ENCODE results near the gene ADGRG6. TPM values are rescaled to one million over a fixed set of nuclear protein-coding genes. Genes with fewer than 3 reads are reported as not detected.
A peak's percentile ranks its signal among the peaks of the same experiment; 100 is the strongest.

The ADGRG6 gene
- polyA plus RNA-seq, 6 donors from 2014 or later, result not detected

DNA sequence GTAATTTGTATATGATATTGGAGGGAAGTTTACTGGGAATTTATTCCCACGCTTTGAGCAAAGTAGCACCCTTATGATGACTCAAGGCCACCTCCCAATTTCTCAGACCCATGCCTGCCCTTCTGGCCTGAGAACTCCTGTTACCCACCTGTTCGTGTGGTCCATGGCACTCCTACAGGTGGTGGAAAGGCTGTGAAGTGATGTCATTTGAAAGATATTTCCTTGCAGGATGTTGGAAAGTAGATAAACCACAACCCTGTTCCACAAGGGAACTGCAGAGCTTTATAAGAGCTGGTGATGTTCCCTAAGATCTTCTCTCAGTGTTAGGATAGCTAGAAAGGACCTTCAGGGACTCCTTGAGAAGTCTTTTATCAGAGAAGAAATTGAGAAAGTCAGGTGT is 70.5 kb downstream of the ADGRG6 start:
- DNase-seq, result no peak
- H3K9me3 Mint-ChIP-seq, result no peaks in the 10 kb centered on the region
- no peak overlapping the region for H3K4me3 Mint-ChIP-seq
- ATAC-seq (ENCODE audit: low read depth in 2 of 2), result no peak
- no peaks in the 10 kb centered on the region for H3K36me3 Mint-ChIP-seq
- H3K27ac Mint-ChIP-seq, result no peak overlapping the region
- H3K4me1 Mint-ChIP-seq, result no peaks in the 10 kb centered on the region
- H3K27me3 Mint-ChIP-seq, result peaks cover 0 to 6% (median 0%) of the 10 kb centered on the region in 3 donors

DNA sequence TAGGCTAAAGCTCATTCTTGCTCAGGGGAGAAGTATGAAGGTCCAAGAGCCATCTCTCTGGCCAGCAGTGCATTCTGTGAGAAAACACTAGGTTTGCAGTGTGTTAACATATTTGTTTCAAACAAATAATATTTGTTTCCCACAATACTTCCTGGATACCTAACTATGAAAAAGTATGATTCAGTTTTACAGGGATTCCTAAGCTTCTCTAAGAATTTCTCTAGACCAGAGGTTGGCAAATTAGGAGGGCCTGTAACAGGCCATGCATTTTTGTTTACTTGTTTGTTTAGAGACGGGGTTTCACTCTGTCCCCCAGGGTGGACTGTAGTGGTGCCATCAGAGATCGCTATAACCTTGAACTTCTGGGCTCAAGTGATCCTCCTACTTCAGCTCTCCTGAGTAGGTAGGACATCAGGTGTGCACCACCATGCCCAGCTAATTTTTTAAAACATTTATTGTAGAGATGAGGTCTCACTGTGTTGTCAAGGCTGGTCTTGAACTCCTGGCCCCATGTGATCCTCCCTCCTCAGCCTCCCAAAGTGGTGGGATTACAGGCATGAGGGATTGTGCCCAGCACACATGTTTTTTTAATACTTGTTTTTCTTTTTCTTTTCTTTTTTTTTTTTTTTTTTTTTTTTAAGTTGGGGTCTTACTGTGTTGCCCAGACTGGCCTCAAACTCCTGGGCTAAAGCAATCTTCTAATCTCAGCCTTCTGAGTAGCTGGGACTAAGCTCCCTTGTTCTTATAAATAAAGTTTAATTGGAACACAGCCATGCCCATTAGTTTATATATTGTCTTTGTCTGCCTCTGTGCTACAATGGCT is 71.7 kb downstream of the ADGRG6 start:
- Mint-ChIP-seq H3K36me3 (no peaks in the 10 kb centered on the region), H3K9me3 (no peaks in the 10 kb centered on the region)

DNA sequence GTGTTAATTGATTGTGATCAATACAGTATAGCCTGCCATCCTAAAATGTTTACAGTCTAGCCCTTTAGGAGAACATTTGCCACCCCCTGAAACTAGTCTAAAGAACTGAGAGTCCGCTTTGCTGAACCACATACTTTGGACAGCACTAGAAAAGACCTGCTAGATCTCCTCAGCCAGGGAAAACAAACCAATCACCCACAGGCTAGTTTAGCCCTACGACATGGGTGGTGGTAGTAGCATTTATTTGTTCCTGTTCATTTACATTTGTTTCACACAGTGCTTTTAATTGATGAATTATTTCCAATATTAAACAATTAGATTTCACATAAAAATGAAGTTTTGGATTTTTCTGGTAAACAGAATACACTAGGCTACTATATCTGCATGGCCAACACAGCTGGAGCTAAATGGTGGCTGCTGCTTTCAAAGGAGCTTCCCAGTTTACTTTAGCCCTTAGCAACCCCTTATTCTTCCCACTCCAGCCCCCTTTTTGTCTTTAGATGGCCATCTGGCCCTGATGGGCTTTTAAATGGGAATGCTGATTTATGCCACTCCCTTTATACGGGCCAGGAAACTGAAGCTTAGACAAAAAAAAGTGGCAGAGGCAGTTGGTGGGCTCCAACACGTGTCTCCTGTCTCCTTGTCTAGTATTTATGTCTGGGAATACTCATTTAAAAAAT is 72.4 kb downstream of the ADGRG6 start:
- DNase-seq (no peak), ATAC-seq (ENCODE audit: low read depth in 2 of 2) (no peak)
- no peaks in the 10 kb centered on the region for H3K9me3 Mint-ChIP-seq
- no peak overlapping the region for H3K4me3 Mint-ChIP-seq
- peaks cover 0 to 9% (median 0%) of the 10 kb centered on the region in 3 donors for H3K4me1 Mint-ChIP-seq
- peaks cover 0 to 12% (median 0%) of the 10 kb centered on the region in 3 donors for H3K27me3 Mint-ChIP-seq
- no peak overlapping the region for H3K27ac Mint-ChIP-seq
- H3K36me3 Mint-ChIP-seq, result no peaks in the 10 kb centered on the region

More for the DNA sequence above, 71.7 kb downstream of the ADGRG6 start:
- Mint-ChIP-seq H3K27ac (no peak overlapping the region), H3K4me3 (no peak overlapping the region), H3K4me1 (peaks cover 0 to 6% (median 0%) of the 10 kb centered on the region in 3 donors), H3K27me3 (peaks cover 0 to 6% (median 0%) of the 10 kb centered on the region in 3 donors)
- no peak for ATAC-seq (ENCODE audit: low read depth in 2 of 2)
- DNase-seq, result no peak

DNA sequence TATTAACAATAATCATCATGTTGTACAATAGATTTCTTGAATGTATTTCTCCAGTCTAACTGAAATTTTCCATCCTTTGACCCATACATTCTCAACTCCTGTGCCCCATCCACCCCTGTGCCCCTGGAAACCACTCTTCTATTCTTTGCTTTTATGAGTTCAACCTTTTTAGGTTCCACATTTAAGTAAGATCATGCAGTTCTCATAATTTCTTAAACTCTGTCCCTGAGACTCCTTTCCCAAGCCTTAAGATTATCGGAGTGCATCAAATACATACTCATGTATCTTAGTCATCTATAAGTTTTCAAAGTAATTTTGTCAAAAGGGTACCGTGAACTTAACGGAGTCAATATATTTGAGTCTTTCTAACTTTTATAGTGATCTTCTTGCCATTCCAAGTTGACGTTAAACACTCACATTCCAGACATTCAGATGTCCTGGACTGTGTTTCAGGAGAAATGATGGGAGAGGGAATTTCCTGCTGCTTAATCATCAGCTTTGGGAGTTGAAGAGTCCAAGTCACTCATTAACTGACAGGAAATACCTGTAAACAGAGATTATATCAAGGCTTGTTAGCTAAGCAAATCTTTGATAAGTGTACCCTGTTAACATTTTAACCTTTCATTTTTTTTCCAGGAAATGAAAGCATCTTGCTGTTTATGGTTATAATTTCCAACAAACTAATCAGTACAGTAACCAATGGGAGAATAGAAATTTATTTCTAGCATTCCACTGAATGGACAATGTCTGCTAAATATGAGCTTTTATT is 73.3 kb downstream of the ADGRG6 start:
- no peak overlapping the region for H3K4me3 Mint-ChIP-seq
- DNase-seq, result no peak
- no peaks in the 10 kb centered on the region for H3K9me3 Mint-ChIP-seq
- ATAC-seq (ENCODE audit: low read depth in 2 of 2), result no peak
- H3K4me1 Mint-ChIP-seq, result peaks cover 0 to 9% (median 0%) of the 10 kb centered on the region in 3 donors
- H3K27me3 Mint-ChIP-seq, result peaks cover 0 to 13% (median 0%) of the 10 kb centered on the region in 3 donors
- no peaks in the 10 kb centered on the region for H3K36me3 Mint-ChIP-seq
- H3K27ac Mint-ChIP-seq, result no peak overlapping the region

DNA sequence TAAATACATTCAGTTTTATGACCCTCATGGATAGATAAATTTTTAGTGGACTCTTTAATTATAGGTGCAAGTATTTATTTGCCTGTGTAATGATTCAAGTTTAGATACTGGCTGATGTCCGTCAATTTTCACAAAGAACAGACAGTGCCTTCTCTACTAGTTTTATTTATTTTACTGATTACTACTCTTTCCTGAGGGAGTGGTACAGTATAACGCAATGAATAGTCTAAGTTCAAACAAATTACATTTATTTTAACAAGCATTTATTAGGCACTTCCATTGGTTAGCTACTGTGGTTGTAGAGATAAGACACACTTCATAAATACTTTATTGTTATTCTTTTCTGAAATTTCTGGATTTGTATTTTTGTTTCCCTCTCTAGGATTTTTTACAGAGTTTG is 74.3 kb downstream of the ADGRG6 start:
- no peak for ATAC-seq (ENCODE audit: low read depth in 2 of 2)
- H3K27ac Mint-ChIP-seq, result no peak overlapping the region
- no peak overlapping the region for H3K4me3 Mint-ChIP-seq
- H3K9me3 Mint-ChIP-seq, result no peaks in the 10 kb centered on the region
- H3K27me3 Mint-ChIP-seq, result peaks cover 0 to 13% (median 7%) of the 10 kb centered on the region in 3 donors
- H3K4me1 Mint-ChIP-seq, result peaks cover 0 to 9% (median 0%) of the 10 kb centered on the region in 3 donors
- no peaks in the 10 kb centered on the region for H3K36me3 Mint-ChIP-seq
- DNase-seq, result no peak

DNA sequence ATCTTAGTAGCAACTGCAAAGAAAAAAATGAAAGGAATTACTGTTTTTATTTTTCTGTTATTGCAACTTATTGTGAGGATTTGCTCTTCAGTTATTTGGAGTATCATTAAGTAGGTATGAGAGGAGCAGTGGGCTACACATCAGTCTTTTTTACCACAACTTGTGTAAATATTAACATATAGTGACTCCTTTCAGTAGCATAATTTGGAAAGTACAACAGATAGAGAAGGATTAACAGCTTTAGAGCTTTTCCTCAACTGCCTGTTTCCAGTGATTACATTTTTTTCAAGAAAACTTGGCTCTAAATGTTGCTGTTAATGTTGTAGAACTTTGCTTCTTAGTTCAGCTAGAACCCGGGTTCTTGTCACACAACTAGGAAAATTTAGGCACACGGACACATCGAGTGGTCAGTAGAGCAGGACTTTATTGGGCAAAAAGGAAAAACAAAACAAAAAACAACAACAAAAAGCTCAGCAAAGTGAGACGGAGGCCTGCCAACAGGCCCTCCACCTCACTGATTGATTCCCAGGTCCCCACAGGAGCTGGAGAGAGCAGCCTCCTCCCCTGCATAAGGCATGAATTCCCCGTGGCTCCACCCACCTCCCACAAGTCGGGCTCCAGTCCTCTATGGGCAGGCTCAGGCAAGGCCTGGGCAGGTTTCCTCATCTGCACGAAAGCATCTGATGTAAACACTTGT is 75.1 kb downstream of the ADGRG6 start:
- H3K27ac Mint-ChIP-seq, result peak overlapping the region in 1 of 6 donors; percentile 43
- H3K4me1 Mint-ChIP-seq, result peaks cover 0 to 9% (median 0%) of the 10 kb centered on the region in 3 donors
- no peaks in the 10 kb centered on the region for H3K36me3 Mint-ChIP-seq
- ATAC-seq (ENCODE audit: low read depth in 2 of 2) (no peak), DNase-seq (no peak)
- H3K4me3 Mint-ChIP-seq, result no peak overlapping the region
- H3K9me3 Mint-ChIP-seq, result no peaks in the 10 kb centered on the region
- H3K27me3 Mint-ChIP-seq, result peaks cover 0 to 13% (median 7%) of the 10 kb centered on the region in 3 donors

DNA sequence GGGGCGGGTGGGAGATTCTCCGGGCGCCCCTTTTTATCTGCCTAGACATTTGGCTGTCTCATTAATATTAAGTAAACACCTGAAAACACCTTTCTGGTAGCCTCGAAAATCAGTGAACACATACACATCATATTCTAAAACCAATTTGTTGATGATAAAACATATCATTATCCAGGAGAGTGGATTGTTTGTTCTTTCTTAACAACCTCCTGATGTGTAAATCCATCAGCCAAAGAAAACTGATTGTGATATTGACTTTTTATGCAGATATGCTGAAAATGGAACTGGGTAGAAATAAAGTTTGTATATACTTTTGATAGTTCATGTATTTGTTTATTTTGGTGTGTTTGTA is 75.7 kb downstream of the ADGRG6 start:
- H3K9me3 Mint-ChIP-seq, result no peaks in the 10 kb centered on the region
- peaks cover 0 to 9% (median 0%) of the 10 kb centered on the region in 3 donors for H3K4me1 Mint-ChIP-seq
- ATAC-seq (ENCODE audit: low read depth in 2 of 2), result no peak
- no peak overlapping the region for H3K27ac Mint-ChIP-seq
- H3K4me3 Mint-ChIP-seq, result no peak overlapping the region
- DNase-seq, result no peak
- H3K27me3 Mint-ChIP-seq, result peaks cover 0 to 13% (median 7%) of the 10 kb centered on the region in 3 donors
- H3K36me3 Mint-ChIP-seq, result no peaks in the 10 kb centered on the region

DNA sequence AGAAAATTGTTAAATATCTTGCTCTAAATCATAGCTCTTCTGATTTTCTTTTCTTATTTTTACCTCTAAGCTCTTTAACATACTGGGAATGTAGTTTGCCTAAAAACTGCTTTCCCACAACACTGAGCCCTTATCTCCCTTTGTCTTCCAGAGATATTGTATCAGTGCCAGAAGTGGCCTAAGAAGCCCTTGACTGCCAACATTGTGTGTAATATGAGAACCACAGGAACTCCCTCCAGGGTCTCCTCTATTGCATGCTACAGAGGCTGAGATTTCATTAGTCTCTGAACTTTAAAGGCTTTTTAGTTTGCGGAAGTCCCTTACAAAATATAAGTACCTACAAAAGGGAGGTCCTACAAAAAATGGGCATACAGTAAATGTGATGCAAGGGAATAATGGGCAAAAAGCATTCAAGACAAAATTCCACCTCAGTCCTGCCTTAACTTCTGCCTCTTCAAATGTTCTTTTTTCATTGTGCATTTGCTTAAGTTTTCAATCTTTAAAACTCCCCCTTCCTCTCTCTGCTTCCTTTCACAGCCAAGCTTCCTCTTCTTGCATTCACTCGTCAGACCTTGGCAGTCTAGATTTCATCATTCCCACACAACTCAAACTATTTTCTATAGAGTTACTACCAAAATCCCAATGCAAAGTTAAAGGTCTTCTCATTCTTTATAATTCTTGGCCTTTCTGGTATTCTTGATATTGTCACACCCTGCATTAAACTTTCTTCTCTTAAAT is 76.5 kb downstream of the ADGRG6 start:
- ATAC-seq (ENCODE audit: low read depth in 2 of 2) (no peak), DNase-seq (no peak)
- H3K36me3 Mint-ChIP-seq, result no peaks in the 10 kb centered on the region
- H3K27ac Mint-ChIP-seq, result peak overlapping the region in 2 of 6 donors; percentile 0 to 23
- peaks cover 0 to 9% (median 0%) of the 10 kb centered on the region in 3 donors for H3K4me1 Mint-ChIP-seq
- H3K4me3 Mint-ChIP-seq, result no peak overlapping the region
- no peaks in the 10 kb centered on the region for H3K9me3 Mint-ChIP-seq
- peaks cover 0 to 13% (median 7%) of the 10 kb centered on the region in 3 donors for H3K27me3 Mint-ChIP-seq

DNA sequence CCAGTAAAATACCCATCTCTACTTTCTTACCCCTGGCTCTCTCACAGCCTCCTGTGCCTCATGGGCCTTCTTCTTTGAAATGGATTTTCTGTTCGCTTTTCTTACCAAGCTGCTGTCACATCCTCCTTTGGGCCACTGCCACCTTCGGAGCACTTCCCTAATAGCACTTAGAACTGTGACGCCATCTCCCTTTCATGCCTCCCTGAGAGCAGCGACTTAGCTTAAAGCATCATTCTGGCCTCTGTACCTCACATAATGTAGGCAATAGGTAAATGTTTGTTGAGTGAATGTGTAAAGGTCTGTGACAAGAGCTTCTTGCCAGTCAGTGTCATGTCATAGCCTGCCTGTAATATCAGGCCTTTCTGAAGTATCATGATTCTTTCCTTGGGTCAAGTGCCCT is 78.8 kb downstream of the ADGRG6 start:
- DNase-seq, result no peak
- H3K27me3 Mint-ChIP-seq, result peaks cover 0 to 7% (median 7%) of the 10 kb centered on the region in 3 donors
- H3K9me3 Mint-ChIP-seq, result no peaks in the 10 kb centered on the region
- H3K4me3 Mint-ChIP-seq, result peak overlapping the region in 1 of 8 donors; percentile 53
- peak in 1 of 2 donors; percentile 40 for ATAC-seq (ENCODE audit: low read depth in 2 of 2)
- no peak overlapping the region for H3K27ac Mint-ChIP-seq
- peaks cover 0 to 9% (median 0%) of the 10 kb centered on the region in 3 donors for H3K4me1 Mint-ChIP-seq
- H3K36me3 Mint-ChIP-seq, result no peaks in the 10 kb centered on the region

DNA sequence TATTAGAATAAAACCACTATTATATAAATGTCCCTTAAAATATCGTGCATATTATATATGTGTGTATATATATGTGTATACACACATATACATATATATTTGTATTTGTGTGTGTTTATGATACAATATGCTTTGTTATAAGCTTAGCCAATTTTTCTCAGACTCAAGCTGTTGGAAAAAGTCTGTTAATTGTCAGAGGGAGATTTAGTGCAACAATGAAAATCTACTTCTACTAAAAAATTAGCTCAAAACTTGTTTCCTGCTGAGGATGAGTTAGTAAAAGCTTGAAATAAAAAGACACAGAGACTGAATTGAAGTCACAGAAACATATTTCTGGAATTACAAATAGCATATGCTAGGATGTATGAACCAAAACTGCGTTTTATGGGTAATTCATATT is 79.4 kb downstream of the ADGRG6 start:
- DNase-seq (no peak), ATAC-seq (ENCODE audit: low read depth in 2 of 2) (no peak)
- Mint-ChIP-seq H3K4me3 (no peak overlapping the region), H3K27me3 (peaks cover 0 to 7% (median 7%) of the 10 kb centered on the region in 3 donors), H3K27ac (no peak overlapping the region), H3K9me3 (no peaks in the 10 kb centered on the region), H3K4me1 (peaks cover 0 to 9% (median 0%) of the 10 kb centered on the region in 3 donors), H3K36me3 (no peaks in the 10 kb centered on the region)

DNA sequence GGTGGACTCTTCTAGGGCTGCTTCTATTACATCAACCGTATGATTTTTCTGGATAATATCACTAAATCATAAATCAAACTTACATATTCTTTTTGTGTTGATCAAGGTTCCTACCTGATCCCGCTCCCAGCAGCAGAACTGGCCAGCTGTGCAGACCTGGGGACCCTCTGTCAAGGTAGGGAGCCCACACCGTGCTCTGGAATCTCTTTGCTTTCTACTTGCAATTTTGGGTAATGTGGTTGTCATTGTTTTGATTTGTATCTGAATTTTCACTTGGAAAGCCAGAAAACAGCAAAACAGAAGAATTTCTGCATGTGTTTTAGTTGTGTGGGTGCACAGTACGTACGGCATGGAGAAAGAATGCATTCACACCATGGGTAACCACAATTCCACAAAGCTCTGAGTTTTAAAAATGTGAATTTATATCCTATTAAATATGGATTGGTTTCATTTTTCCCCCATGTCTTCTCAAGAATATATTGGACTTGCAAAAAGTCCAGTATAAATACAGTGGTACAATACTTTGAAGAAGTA is 80.1 kb downstream of the ADGRG6 start:
- no peak for ATAC-seq (ENCODE audit: low read depth in 2 of 2)
- Mint-ChIP-seq H3K9me3 (no peaks in the 10 kb centered on the region), H3K4me3 (no peak overlapping the region), H3K36me3 (no peaks in the 10 kb centered on the region), H3K27ac (no peak overlapping the region), H3K4me1 (peaks cover 0 to 9% (median 0%) of the 10 kb centered on the region in 3 donors), H3K27me3 (peaks cover 0 to 7% (median 7%) of the 10 kb centered on the region in 3 donors)
- no peak for DNase-seq

DNA sequence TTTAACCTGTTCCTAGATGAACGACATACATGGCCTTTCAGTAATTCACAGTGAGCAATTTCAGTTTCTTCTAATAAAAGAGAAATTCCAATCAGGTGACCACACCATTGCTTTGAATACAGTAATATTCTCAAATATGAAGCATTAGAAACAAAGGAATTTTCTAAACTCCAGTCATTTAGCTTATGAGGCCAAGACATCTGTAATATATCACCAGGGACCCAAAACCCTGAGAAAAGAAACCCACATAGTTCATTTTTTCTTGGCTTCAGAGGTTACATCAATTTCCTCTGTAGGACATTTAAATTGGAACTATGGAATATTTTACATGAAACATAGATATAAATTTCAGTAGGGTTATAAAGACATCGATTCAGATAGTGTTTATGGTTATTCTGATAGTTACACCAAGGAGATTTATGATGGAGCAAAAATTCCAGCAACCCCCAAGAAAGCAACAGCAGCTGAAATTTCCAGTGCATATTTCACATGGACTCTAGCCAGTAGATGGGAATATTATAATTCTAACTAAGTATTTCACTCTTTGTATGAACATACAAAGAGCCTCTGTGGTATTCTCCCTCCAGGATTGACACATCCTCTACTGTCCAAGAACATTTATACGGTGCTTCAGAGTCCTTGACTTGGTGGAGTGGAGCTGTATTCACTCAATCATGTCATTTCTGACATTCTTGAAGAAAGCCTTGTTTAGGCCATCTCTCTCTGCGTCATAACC is 82.9 kb downstream of the ADGRG6 start:
- Mint-ChIP-seq H3K27me3 (peaks cover 0 to 7% (median 0%) of the 10 kb centered on the region in 3 donors), H3K4me1 (no peaks in the 10 kb centered on the region), H3K9me3 (no peaks in the 10 kb centered on the region), H3K4me3 (no peak overlapping the region), H3K36me3 (no peaks in the 10 kb centered on the region), H3K27ac (no peak overlapping the region)
- ATAC-seq (ENCODE audit: low read depth in 2 of 2) (no peak), DNase-seq (no peak)

All from naive B cell (primary cell).